ENCODE measurements around the gene COL27A1. TPM values are rescaled to one million over a fixed set of nuclear protein-coding genes. Genes with fewer than 3 reads are reported as not detected.
"Not testable (repeated sequence)": the region's sequence is repeated elsewhere in the genome, so short reads cannot be mapped to it uniquely, and the experiment has no call there.

COL27A1 gene
- total RNA-seq, 1 donor from 2014 or later = 4.4 TPM

GRCh38 chr9:114303977-114304376 is 148.6 kb downstream of the COL27A1 start:
- no peak for DNase-seq (ENCODE audit: low read depth, low spot score)

GRCh38 chr9:114304416-114305188 is 149.3 kb downstream of the COL27A1 start:
- DNase-seq (ENCODE audit: low read depth, low spot score) = no peak

- DNase-seq (ENCODE audit: low read depth, low spot score) = no peak
These were observed 152.5 kb downstream of the COL27A1 start for GRCh38 chr9:114307899-114308267.

GRCh38 chr9:114308361-114308950 is 153.1 kb downstream of the COL27A1 start:
- DNase-seq (ENCODE audit: low read depth, low spot score) = no peak

- no peak for DNase-seq (ENCODE audit: low read depth, low spot score)
These were observed 153.8 kb downstream of the COL27A1 start for GRCh38 chr9:114309096-114309495.

- DNase-seq (ENCODE audit: low read depth, low spot score) = no peak
These were observed 155.4 kb downstream of the COL27A1 start for GRCh38 chr9:114310471-114311450.

- no peak for DNase-seq (ENCODE audit: low read depth, low spot score)
These were observed 156.5 kb downstream of the COL27A1 start for GRCh38 chr9:114311571-114312512.

- DNase-seq (ENCODE audit: low read depth, low spot score) = no peak
These were observed 157.2 kb downstream of the COL27A1 start for GRCh38 chr9:114312513-114312875.

- DNase-seq (ENCODE audit: low read depth, low spot score) = no peak
These were observed 157.8 kb downstream of the COL27A1 start for GRCh38 chr9:114313186-114313585.

- no peak for DNase-seq (ENCODE audit: low read depth, low spot score)
These were observed 159.0 kb downstream of the COL27A1 start for GRCh38 chr9:114314256-114314867.

- DNase-seq (ENCODE audit: low read depth, low spot score) = no peak
These were observed 159.8 kb downstream of the COL27A1 start for GRCh38 chr9:114314881-114315722.

GRCh38 chr9:114315723-114316363 is 160.5 kb downstream of the COL27A1 start:
- no peak for DNase-seq (ENCODE audit: low read depth, low spot score)

GRCh38 chr9:114316605-114317230 is 161.4 kb downstream of the COL27A1 start:
- no peak for DNase-seq (ENCODE audit: low read depth, low spot score)

- no peak for DNase-seq (ENCODE audit: low read depth, low spot score)
These were observed 162.5 kb downstream of the COL27A1 start for GRCh38 chr9:114317665-114318357.

GRCh38 chr9:114318416-114318815 is 163.1 kb downstream of the COL27A1 start:
- no peak for DNase-seq (ENCODE audit: low read depth, low spot score)

GRCh38 chr9:114319147-114319546 is 163.8 kb downstream of the COL27A1 start:
- DNase-seq (ENCODE audit: low read depth, low spot score) = no peak

- not testable (repeated sequence) for DNase-seq (ENCODE audit: low read depth, low spot score)
These were observed 165.4 kb downstream of the COL27A1 start for GRCh38 chr9:114320710-114321109.

- DNase-seq (ENCODE audit: low read depth, low spot score) = no peak
These were observed 166.4 kb downstream of the COL27A1 start for GRCh38 chr9:114321759-114322158.
